Activated naive CD4-positive, alpha-beta T cell treated with anti-CD3 and anti-CD28 coated beads for 36 hours (primary cell): Measurements from ENCODE around the gene ATP12A. TPM values are rescaled to one million over a fixed set of nuclear protein-coding genes. Genes with fewer than 3 reads are reported as not detected.

Experiments used
- CTCF ChIA-PET: fragments of 350-600 bp; sonication (Branson Sonifier 250); formaldehyde crosslinking; loops from one replicate; lab custom pipeline; 2021; ENCODE audit warnings: antibody characterized with exemption; lab: Charles Lee
- DNase-seq: peaks from one replicate; pipeline ENCODE4 v3.0.0-alpha.2; 2020
- H3K27ac Mint-ChIP-seq: one replicate; pipeline ENCODE4 v1.8.0; 2021; ENCODE audit warnings: mild to moderate bottlenecking, mixed read lengths
- H3K27me3 Mint-ChIP-seq: one replicate; pipeline ENCODE4 v1.8.0; 2021; ENCODE audit warnings: low read depth, mixed read lengths
- H3K36me3 Mint-ChIP-seq: one replicate; pipeline ENCODE4 v1.8.0; 2021; ENCODE audit warnings: low read depth, mixed read lengths
- H3K4me1 Mint-ChIP-seq: one replicate; pipeline ENCODE4 v1.8.0; 2021; ENCODE audit warnings: low read depth, mixed read lengths
- H3K4me3 Mint-ChIP-seq: one replicate; pipeline ENCODE4 v1.8.0; 2021; ENCODE audit warnings: mild to moderate bottlenecking, moderate library complexity, mixed read lengths
- H3K9me3 Mint-ChIP-seq: one replicate; pipeline ENCODE4 v1.8.0; 2021; ENCODE audit warnings: mixed read lengths
- intact Hi-C: fragments of 100-400 bp; cut with micrococcal nuclease; formaldehyde crosslinking; loops from one replicate; pipeline ENCODE4 v1.15.1; 2023
- total RNA-seq, 2 experiments: library from RNA; stranded (reverse); gene quantifications; one replicate each; pipeline ENCODE4 v1.2.3, GENCODE V29; 2021

ATP12A gene
- total RNA-seq, 2 experiments from 2014 or later, result 0.05 TPM; not detected in 1

GRCh38 chr13:24681930-24682329, 1.7 kb downstream of the ATP12A start:
- CTCF ChIA-PET, result interaction anchor here (1.4 to 2.4 kb wide), 6 partner anchors 9 to 101 kb away, joined by 6 to 21 read pairs (median 9); no protein-coding TSS in a partner anchor
- Mint-ChIP-seq H3K4me1 (peaks cover 31% of the 10 kb centered on the region), H3K4me3 (no peak overlapping the region), H3K27ac (no peak overlapping the region), H3K9me3 (no peaks in the 10 kb centered on the region), H3K36me3 (no peaks in the 10 kb centered on the region), H3K27me3 (peaks cover 42% of the 10 kb centered on the region)
- intact Hi-C loops, result loop anchor here (2.0 kb wide), 1 partner anchor 169 kb away; the partner anchor contains the start of gene PARP4
- no peak for DNase-seq

GRCh38 chr13:24682353-24682752, 2.1 kb downstream of the ATP12A start:
- intact Hi-C loops, result no loop called here
- Mint-ChIP-seq H3K36me3 (no peaks in the 10 kb centered on the region), H3K4me1 (peaks cover 31% of the 10 kb centered on the region), H3K4me3 (no peak overlapping the region), H3K27me3 (peaks cover 38% of the 10 kb centered on the region), H3K9me3 (no peaks in the 10 kb centered on the region), H3K27ac (no peak overlapping the region)
- DNase-seq, result no peak
- CTCF ChIA-PET, result interaction anchor here (0.6 to 2.4 kb wide), 11 partner anchors 10 to 862 kb away, joined by 3 to 21 read pairs (median 7); no protein-coding TSS in a partner anchor

- peaks cover 31% of the 10 kb centered on the region for H3K4me1 Mint-ChIP-seq
- peaks cover 40% of the 10 kb centered on the region for H3K27me3 Mint-ChIP-seq
- CTCF ChIA-PET, result interaction anchor here (0.6 to 2.4 kb wide), 12 partner anchors 10 to 250 kb away, joined by 3 to 21 read pairs (median 6); no protein-coding TSS in a partner anchor
- H3K36me3 Mint-ChIP-seq, result no peaks in the 10 kb centered on the region
- H3K27ac Mint-ChIP-seq, result no peak overlapping the region
- H3K9me3 Mint-ChIP-seq, result no peaks in the 10 kb centered on the region
- intact Hi-C loops, result no loop called here
- no peak for DNase-seq
- H3K4me3 Mint-ChIP-seq, result no peak overlapping the region
Observed at GRCh38 chr13:24683351-24683750, 3.1 kb downstream of the ATP12A start.

GRCh38 chr13:24683838-24684599, 3.8 kb downstream of the ATP12A start:
- CTCF ChIA-PET, result interaction anchor here (0.8 to 2.4 kb wide), 14 partner anchors 9 to 78 kb away, joined by 3 to 21 read pairs (median 7); no protein-coding TSS in a partner anchor
- H3K27ac Mint-ChIP-seq, result peak overlapping the region; percentile 44
- H3K9me3 Mint-ChIP-seq, result no peaks in the 10 kb centered on the region
- intact Hi-C loops, result loop anchor here (1.0 to 2.0 kb wide), 4 partner anchors 25 to 313 kb away; a partner anchor contains a TSS
- H3K4me3 Mint-ChIP-seq, result no peak overlapping the region
- H3K36me3 Mint-ChIP-seq, result no peaks in the 10 kb centered on the region
- peak; percentile 77 for DNase-seq
- H3K4me1 Mint-ChIP-seq, result peaks cover 31% of the 10 kb centered on the region
- peaks cover 40% of the 10 kb centered on the region for H3K27me3 Mint-ChIP-seq

GRCh38 chr13:24684600-24684998, 4.4 kb downstream of the ATP12A start:
- peak; percentile 60 for DNase-seq
- H3K27me3 Mint-ChIP-seq, result peaks cover 38% of the 10 kb centered on the region
- H3K36me3 Mint-ChIP-seq, result no peaks in the 10 kb centered on the region
- H3K27ac Mint-ChIP-seq, result no peak overlapping the region
- no peaks in the 10 kb centered on the region for H3K9me3 Mint-ChIP-seq
- no peak overlapping the region for H3K4me3 Mint-ChIP-seq
- CTCF ChIA-PET, result interaction anchor here (0.8 to 2.3 kb wide), 7 partner anchors 10 to 79 kb away, joined by 3 to 10 read pairs (median 3); no protein-coding TSS in a partner anchor
- intact Hi-C loops, result loop anchor here (1.0 to 2.0 kb wide), 4 partner anchors 25 to 312 kb away; a partner anchor contains a TSS
- peaks cover 29% of the 10 kb centered on the region for H3K4me1 Mint-ChIP-seq

GRCh38 chr13:24685314-24685713, 5.1 kb downstream of the ATP12A start:
- Mint-ChIP-seq H3K36me3 (no peaks in the 10 kb centered on the region), H3K4me1 (peaks cover 26% of the 10 kb centered on the region), H3K4me3 (no peak overlapping the region), H3K27me3 (peaks cover 33% of the 10 kb centered on the region), H3K27ac (no peak overlapping the region), H3K9me3 (no peaks in the 10 kb centered on the region)
- intact Hi-C loops, result loop anchor here (2.0 kb wide), 3 partner anchors 43 to 311 kb away; a partner anchor contains a TSS
- CTCF ChIA-PET, result interaction anchor here (0.8 to 2.3 kb wide), 6 partner anchors 9 to 42 kb away, joined by 3 to 10 read pairs (median 4); no protein-coding TSS in a partner anchor
- no peak for DNase-seq

GRCh38 chr13:24687611-24688010, 7.4 kb downstream of the ATP12A start:
- Mint-ChIP-seq H3K27me3 (peaks cover 43% of the 10 kb centered on the region), H3K27ac (peak overlapping the region; percentile 68), H3K4me3 (no peak overlapping the region), H3K9me3 (no peaks in the 10 kb centered on the region), H3K4me1 (peaks cover 26% of the 10 kb centered on the region), H3K36me3 (no peaks in the 10 kb centered on the region)
- intact Hi-C loops, result no loop called here
- CTCF ChIA-PET, result interaction anchor here (0.9 to 1.2 kb wide), 3 partner anchors 24 to 126 kb away, joined by 3 read pairs; no protein-coding TSS in a partner anchor
- no peak for DNase-seq

- intact Hi-C loops, result no loop called here
- H3K4me3 Mint-ChIP-seq, result no peak overlapping the region
Observed at GRCh38 chr13:24688111-24688510, 7.9 kb downstream of the ATP12A start.

GRCh38 chr13:24688950-24689349, 8.7 kb downstream of the ATP12A start:
- H3K4me3 Mint-ChIP-seq, result no peak overlapping the region
- CTCF ChIA-PET, result interaction anchor here (1.2 to 1.3 kb wide), 2 partner anchors 37 to 40 kb away, joined by 3 to 8 read pairs; no protein-coding TSS in a partner anchor
- H3K27ac Mint-ChIP-seq, result no peak overlapping the region
- peaks cover 45% of the 10 kb centered on the region for H3K27me3 Mint-ChIP-seq
- H3K9me3 Mint-ChIP-seq, result no peaks in the 10 kb centered on the region
- peaks cover 22% of the 10 kb centered on the region for H3K4me1 Mint-ChIP-seq
- intact Hi-C loops, result no loop called here
- no peaks in the 10 kb centered on the region for H3K36me3 Mint-ChIP-seq
- no peak for DNase-seq

More at GRCh38 chr13:24688111-24688510, 7.9 kb downstream of the ATP12A start:
- Mint-ChIP-seq H3K27ac (no peak overlapping the region), H3K36me3 (no peaks in the 10 kb centered on the region), H3K9me3 (no peaks in the 10 kb centered on the region), H3K4me1 (peaks cover 26% of the 10 kb centered on the region), H3K27me3 (peaks cover 42% of the 10 kb centered on the region)
- CTCF ChIA-PET, result interaction anchor here (0.8 to 1.2 kb wide), 4 partner anchors 24 to 126 kb away, joined by 3 read pairs; no protein-coding TSS in a partner anchor
- DNase-seq, result no peak

- CTCF ChIA-PET, result interaction anchor here (0.7 to 4.8 kb wide), 3 partner anchors 9 to 34 kb away, joined by 3 to 94 read pairs (median 21); no protein-coding TSS in a partner anchor
- Mint-ChIP-seq H3K4me3 (no peak overlapping the region), H3K9me3 (no peaks in the 10 kb centered on the region), H3K27me3 (peaks cover 41% of the 10 kb centered on the region), H3K4me1 (peaks cover 6% of the 10 kb centered on the region), H3K27ac (no peak overlapping the region), H3K36me3 (no peaks in the 10 kb centered on the region)
- DNase-seq, result no peak
- intact Hi-C loops, result loop anchor here (5.0 kb wide), 1 partner anchor 276 kb away; no protein-coding TSS in a partner anchor
Observed at GRCh38 chr13:24691381-24691780, 11.2 kb downstream of the ATP12A start.

GRCh38 chr13:24692561-24692960, 12.4 kb downstream of the ATP12A start:
- H3K9me3 Mint-ChIP-seq, result no peaks in the 10 kb centered on the region
- no peaks in the 10 kb centered on the region for H3K36me3 Mint-ChIP-seq
- no peak overlapping the region for H3K27ac Mint-ChIP-seq
- H3K4me3 Mint-ChIP-seq, result no peak overlapping the region
- peaks cover 6% of the 10 kb centered on the region for H3K4me1 Mint-ChIP-seq
- intact Hi-C loops, result loop anchor here (5.0 kb wide), 1 partner anchor 275 kb away; no protein-coding TSS in a partner anchor
- DNase-seq, result no peak
- H3K27me3 Mint-ChIP-seq, result peaks cover 37% of the 10 kb centered on the region
- CTCF ChIA-PET, result interaction anchor here (0.7 to 4.8 kb wide), 8 partner anchors 10 to 486 kb away, joined by 3 to 94 read pairs (median 8); no protein-coding TSS in a partner anchor
